Mesenchymal stem cell (in vitro differentiated cells and primary cell): ENCODE data around the gene MSI2.
A peak's percentile ranks its signal among the peaks of the same experiment; 100 is the strongest.

ENCODE experiments used
- DNase-seq: peaks from one replicate; pipeline ENCODE4 v3.0.0-alpha.2; 2013
- H2AFZ ChIP-seq: one replicate; pipeline ENCODE4 v1.6.1; 2013; ENCODE audit warnings: low read depth, mild to moderate bottlenecking, control low read depth, inconsistent platforms, low read length, moderate library complexity
- H2AK5ac ChIP-seq: 2 replicates; pipeline ENCODE4 v1.6.1; 2013; ENCODE audit warnings: low read length, moderate library complexity, mild to moderate bottlenecking, inconsistent platforms; ENCODE audit not compliant: severe bottlenecking
- H2BK120ac ChIP-seq: one replicate; pipeline ENCODE4 v1.6.1; 2013; ENCODE audit warnings: low read depth, mild to moderate bottlenecking, inconsistent platforms, low read length, moderate library complexity
- H2BK12ac ChIP-seq, 2 experiments: one replicate each; pipeline ENCODE4 v1.6.1; 2013; ENCODE audit warnings: inconsistent platforms in 2 of 2, low read length in 2 of 2, mild to moderate bottlenecking in 2 of 2, moderate library complexity in 2 of 2, control low read depth in 1 of 2
- H2BK15ac ChIP-seq: one replicate; pipeline ENCODE4 v1.6.1; 2013; ENCODE audit warnings: mild to moderate bottlenecking, low read depth, inconsistent platforms; ENCODE audit not compliant: poor library complexity, severe bottlenecking
- H2BK5ac ChIP-seq: 2 replicates; pipeline ENCODE4 v1.6.1; 2013; ENCODE audit warnings: low read depth, mild to moderate bottlenecking, low read length, control low read depth, inconsistent platforms; ENCODE audit not compliant: poor library complexity, severe bottlenecking
- H3K14ac ChIP-seq, 2 experiments: one replicate each; pipeline ENCODE4 v1.6.1; 2013; ENCODE audit warnings: inconsistent platforms in 2 of 2, low read length in 2 of 2, control low read depth in 1 of 2, mild to moderate bottlenecking in 1 of 2, moderate library complexity in 1 of 2
- H3K18ac ChIP-seq, 2 experiments: one replicate each; pipeline ENCODE4 v1.6.1; 2013; ENCODE audit warnings: inconsistent platforms in 2 of 2, low read length in 2 of 2, control low read depth in 1 of 2, low read depth in 1 of 2, mild to moderate bottlenecking in 1 of 2
- H3K23ac ChIP-seq, 2 experiments: one replicate each; pipeline ENCODE4 v1.6.1; 2013; ENCODE audit warnings: inconsistent platforms in 2 of 2, low read length in 2 of 2, mild to moderate bottlenecking in 2 of 2, moderate library complexity in 2 of 2, control low read depth in 1 of 2
- H3K27ac ChIP-seq: 2 replicates; pipeline ENCODE4 v1.5.1; 2013; ENCODE audit warnings: mild to moderate bottlenecking, moderate library complexity, low read length, control low read depth, inconsistent platforms; ENCODE audit not compliant: poor library complexity, severe bottlenecking
- H3K27me3 ChIP-seq, 2 experiments: 2 replicates each; pipeline versions ENCODE4 v1.6.1 to v1.7.0; 2013; ENCODE audit warnings: low read length in 2 of 2, mild to moderate bottlenecking in 2 of 2, moderate library complexity in 2 of 2, control low read depth in 1 of 2, inconsistent platforms in 1 of 2; ENCODE audit not compliant: control insufficient read depth in 1 of 2, insufficient read depth in 1 of 2
- H3K36me3 ChIP-seq, 2 experiments: 2 replicates each; pipeline versions ENCODE4 v1.6.1 to v1.7.0; 2013; ENCODE audit warnings: low read length in 2 of 2, control low read depth in 1 of 2, inconsistent platforms in 1 of 2, low read depth in 1 of 2, mild to moderate bottlenecking in 1 of 2; ENCODE audit not compliant: insufficient read depth in 2 of 2, control insufficient read depth in 1 of 2
- H3K4ac ChIP-seq, 2 experiments: one replicate each; pipeline ENCODE4 v1.6.1; 2013; ENCODE audit warnings: inconsistent platforms in 2 of 2, low read length in 2 of 2, mild to moderate bottlenecking in 2 of 2, moderate library complexity in 2 of 2, control low read depth in 1 of 2, low read depth in 1 of 2
- H3K4me1 ChIP-seq: 2 replicates; pipeline ENCODE4 v1.6.1; 2013; ENCODE audit warnings: low read depth, low read length, control low read depth; ENCODE audit not compliant: control insufficient read depth, insufficient read depth
- H3K4me2 ChIP-seq: 2 replicates; pipeline ENCODE4 v1.6.1; 2013; ENCODE audit warnings: low read length, mild to moderate bottlenecking, inconsistent platforms; ENCODE audit not compliant: poor library complexity, severe bottlenecking
- H3K4me3 ChIP-seq, 2 experiments: 2 replicates each; pipeline versions ENCODE4 v1.5.1 to v1.7.0; 2013; ENCODE audit warnings: low read length in 2 of 2, mild to moderate bottlenecking in 2 of 2, control low read depth in 1 of 2, low read depth in 1 of 2; ENCODE audit not compliant: insufficient read depth in 1 of 2
- H3K79me1 ChIP-seq: replicated peaks from 2 replicates; pipeline ENCODE4 v1.6.1; 2013; ENCODE audit warnings: mild to moderate bottlenecking, control low read depth, low read length, inconsistent platforms; ENCODE audit not compliant: poor library complexity, severe bottlenecking
- H3K9ac ChIP-seq: 2 replicates; pipeline ENCODE4 v1.7.0; 2013; ENCODE audit warnings: mild to moderate bottlenecking, low read length, moderate library complexity
- H3K9me3 ChIP-seq: 2 replicates; pipeline ENCODE4 v1.7.0; 2013; ENCODE audit warnings: mild to moderate bottlenecking, low read length; ENCODE audit not compliant: control insufficient read depth
- H4K8ac ChIP-seq: one replicate; pipeline ENCODE4 v1.6.1; 2013; ENCODE audit warnings: inconsistent platforms, mild to moderate bottlenecking, low read length, moderate library complexity
- H4K91ac ChIP-seq: one replicate; pipeline ENCODE4 v1.6.1; 2013; ENCODE audit warnings: mild to moderate bottlenecking, low read length, inconsistent platforms
- WGBS: methylation state at CpG from one replicate; pipeline ENCODE4 v1.1.7; 2013; ENCODE audit warnings: mixed read lengths; 5-methylcytosine and 5-hydroxymethylcytosine counted together

Gene MSI2

GRCh38 chr17:57625957-57626356 is 369.6 kb downstream of the MSI2 start:
- H3K23ac ChIP-seq, result peak overlapping the region in 1 of 2 experiments; percentile 37
- no peak for DNase-seq
- H2BK5ac ChIP-seq, result no peak overlapping the region
- 96% methylated on average over 9 of the region's 9 CpGs for WGBS
- H4K8ac ChIP-seq, result no peak overlapping the region
- peaks cover 15% of the 10 kb centered on the region for H3K4me1 ChIP-seq
- peaks cover 0 to 43% of the 10 kb centered on the region in 2 experiments for H3K36me3 ChIP-seq
- no peak overlapping the region for H3K4me3 ChIP-seq
- no peaks in the 10 kb centered on the region for H3K9me3 ChIP-seq
- H3K27ac ChIP-seq, result no peak overlapping the region
- H3K27me3 ChIP-seq, result no peaks in the 10 kb centered on the region
- no peak overlapping the region for H3K9ac ChIP-seq
- no peak overlapping the region for H3K18ac ChIP-seq
- no peak overlapping the region for H2BK120ac ChIP-seq
- H3K4me2 ChIP-seq, result no peak overlapping the region
- H3K4ac ChIP-seq, result no peak overlapping the region
- H2AK5ac ChIP-seq, result no peak overlapping the region
- H3K79me1 ChIP-seq, result peaks cover 2% of the 10 kb centered on the region
- H2AFZ ChIP-seq, result no peak overlapping the region
- no peak overlapping the region for H3K14ac ChIP-seq
- no peak overlapping the region for H2BK15ac ChIP-seq
- H4K91ac ChIP-seq, result no peak overlapping the region
- peak overlapping the region in 1 of 2 experiments; percentile 57 for H2BK12ac ChIP-seq

GRCh38 chr17:57626520-57627210 is 370.3 kb downstream of the MSI2 start:
- Histone ChIP-seq H3K18ac (no peak overlapping the region), H3K4ac (no peak overlapping the region), H3K27me3 (no peaks in the 10 kb centered on the region), H2AFZ (no peak overlapping the region), H4K91ac (no peak overlapping the region), H4K8ac (no peak overlapping the region), H2BK5ac (no peak overlapping the region), H3K9me3 (no peaks in the 10 kb centered on the region), H3K36me3 (peaks cover 0 to 47% of the 10 kb centered on the region in 2 experiments), H3K4me2 (no peak overlapping the region), H3K9ac (no peak overlapping the region), H3K23ac (no peak overlapping the region), H3K14ac (no peak overlapping the region), H2BK120ac (no peak overlapping the region), H2BK15ac (no peak overlapping the region), H3K27ac (no peak overlapping the region), H3K79me1 (peaks cover 2% of the 10 kb centered on the region), H2BK12ac (no peak overlapping the region), H2AK5ac (no peak overlapping the region), H3K4me3 (no peak overlapping the region), H3K4me1 (peaks cover 15% of the 10 kb centered on the region)
- 96% methylated on average over 16 of the region's 16 CpGs for WGBS
- no peak for DNase-seq

- Histone ChIP-seq H2AK5ac (no peak overlapping the region), H3K79me1 (peaks cover 2% of the 10 kb centered on the region), H3K18ac (no peak overlapping the region), H2BK120ac (no peak overlapping the region), H3K4me3 (no peak overlapping the region), H4K8ac (no peak overlapping the region), H3K4me2 (no peak overlapping the region), H3K9me3 (no peaks in the 10 kb centered on the region), H2BK15ac (no peak overlapping the region), H4K91ac (no peak overlapping the region), H3K36me3 (peaks cover 0 to 47% of the 10 kb centered on the region in 2 experiments), H2AFZ (no peak overlapping the region), H3K14ac (no peak overlapping the region), H2BK5ac (no peak overlapping the region), H3K4me1 (peaks cover 15% of the 10 kb centered on the region), H3K27me3 (no peaks in the 10 kb centered on the region), H3K23ac (no peak overlapping the region), H2BK12ac (no peak overlapping the region), H3K9ac (no peak overlapping the region), H3K27ac (no peak overlapping the region), H3K4ac (no peak overlapping the region)
- no peak for DNase-seq
- WGBS, result over 99% methylated on average over 9 of the region's 10 CpGs
Observed at GRCh38 chr17:57627591-57627990, 371.3 kb downstream of the MSI2 start.

GRCh38 chr17:57628421-57628820 is 372.1 kb downstream of the MSI2 start:
- H3K4ac ChIP-seq, result no peak overlapping the region
- no peak overlapping the region for H4K8ac ChIP-seq
- no peaks in the 10 kb centered on the region for H3K9me3 ChIP-seq
- H3K18ac ChIP-seq, result no peak overlapping the region
- no peak overlapping the region for H3K4me3 ChIP-seq
- H3K27ac ChIP-seq, result no peak overlapping the region
- no peak overlapping the region for H2BK12ac ChIP-seq
- H3K23ac ChIP-seq, result no peak overlapping the region
- no peak overlapping the region for H2BK120ac ChIP-seq
- peaks cover 0 to 51% of the 10 kb centered on the region in 2 experiments for H3K36me3 ChIP-seq
- peaks cover 2% of the 10 kb centered on the region for H3K79me1 ChIP-seq
- H3K27me3 ChIP-seq, result no peaks in the 10 kb centered on the region
- DNase-seq, result no peak
- 95% methylated on average over 9 of the region's 9 CpGs for whole genome bisulfite sequencing
- no peak overlapping the region for H2BK15ac ChIP-seq
- H3K4me2 ChIP-seq, result no peak overlapping the region
- no peak overlapping the region for H3K9ac ChIP-seq
- H3K14ac ChIP-seq, result no peak overlapping the region
- H3K4me1 ChIP-seq, result peaks cover 10% of the 10 kb centered on the region
- H4K91ac ChIP-seq, result no peak overlapping the region
- no peak overlapping the region for H2BK5ac ChIP-seq
- H2AK5ac ChIP-seq, result no peak overlapping the region
- H2AFZ ChIP-seq, result no peak overlapping the region
